Small intestine (tissue), 7 donors: Measurements from ENCODE around the gene EXOC3L2. TPM values are rescaled to one million over a fixed set of nuclear protein-coding genes. Genes with fewer than 3 reads are reported as not detected.

Source experiments
- DNase-seq, 2 donors: peaks; one replicate each; pipeline versions ENCODE4 v3.0.0 to v3.0.0-alpha.2; 2013
- FAIRE-seq: peaks from 2 replicates; lab custom pipeline; 2012; peaks lifted over from hg19 to GRCh38; lab: Jason Lieb, UNC
- H3K27ac ChIP-seq, 3 donors: one replicate each; pipeline ENCODE4 v1.5.1; 2013; ENCODE audit warnings: low read length in 2 of 3, mild to moderate bottlenecking in 2 of 3, control low read depth in 1 of 3, inconsistent platforms in 1 of 3, low read depth in 1 of 3, moderate library complexity in 1 of 3
- H3K27me3 ChIP-seq, 3 donors: one replicate each; pipeline ENCODE4 v1.6.1; 2013; ENCODE audit warnings: low read length in 3 of 3, inconsistent platforms in 1 of 3; ENCODE audit not compliant: control insufficient read depth in 3 of 3, insufficient read depth in 3 of 3
- H3K36me3 ChIP-seq, 3 donors: one replicate each; pipeline ENCODE4 v1.6.1; 2013; ENCODE audit warnings: low read length in 3 of 3, inconsistent platforms in 1 of 3, low read depth in 1 of 3, mild to moderate bottlenecking in 1 of 3, moderate library complexity in 1 of 3; ENCODE audit not compliant: control insufficient read depth in 3 of 3, insufficient read depth in 2 of 3
- H3K4me1 ChIP-seq, 3 donors: one replicate each; pipeline ENCODE4 v1.6.1; 2013; ENCODE audit warnings: low read length in 2 of 3, inconsistent platforms in 1 of 3, low read depth in 1 of 3, mild to moderate bottlenecking in 1 of 3, moderate library complexity in 1 of 3; ENCODE audit not compliant: control insufficient read depth in 3 of 3, insufficient read depth in 2 of 3
- H3K4me3 ChIP-seq, 3 donors: one replicate each; pipeline ENCODE4 v1.5.1; 2013; ENCODE audit warnings: low read length in 3 of 3, control low read depth in 1 of 3, inconsistent platforms in 1 of 3, low read depth in 1 of 3, mild to moderate bottlenecking in 1 of 3, moderate library complexity in 1 of 3
- H3K9me3 ChIP-seq, 2 donors: one replicate each; pipeline ENCODE4 v1.6.1; 2013; ENCODE audit warnings: low read depth in 1 of 2, low read length in 1 of 2; ENCODE audit not compliant: control insufficient read depth in 2 of 2, insufficient read depth in 1 of 2
- WGBS, 3 donors: extraction: QIAGEN DNeasy Blood & Tissue Kit; methylation state at CpG; one replicate each; pipeline ENCODE4 v1.1.7; 2013; 5-methylcytosine and 5-hydroxymethylcytosine counted together
- polyA plus RNA-seq, 4 donors: library from polyadenylated mRNA; stranded (reverse) in 3 of 4; unstranded in 1 of 4; fragments of 200-250 nt in 3 of 4; fragments of 120-200 nt in 1 of 4; gene quantifications; one replicate each; pipeline versions ENCODE4 v1.2.1 to v1.2.3, GENCODE V29; 2013
- donor health status: healthy with polysubstance abuse.
- donor health status: control.
- donor health status: control.
- donor health status: Bipolar disorder and iron deficiency.
- donor health status: healthy.

EXOC3L2 gene
- polyA plus RNA-seq, 4 donors, result 0.22 to 2.7 (median 2.1) TPM

DNA sequence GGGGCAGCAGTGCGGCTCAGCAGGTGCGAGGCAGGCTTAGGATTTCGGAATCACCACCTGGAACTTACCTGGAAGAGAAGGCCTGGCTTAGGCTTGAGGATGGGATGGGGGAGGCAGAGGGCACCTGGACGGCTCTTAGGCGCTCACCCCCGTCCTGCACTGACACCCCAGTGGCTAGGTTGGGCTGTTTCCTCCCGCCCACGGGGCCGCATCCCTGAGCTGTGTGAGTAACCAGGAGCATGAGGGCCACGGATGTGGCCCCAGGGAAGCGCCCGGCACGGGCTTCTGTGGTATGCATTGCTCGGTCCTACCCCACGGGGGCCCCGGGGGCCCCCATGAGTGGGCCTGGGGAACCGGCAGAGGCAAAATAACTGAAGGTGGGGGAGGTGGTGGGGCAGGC, 82.1 kb downstream of the EXOC3L2 start:
- DNase-seq (no peak), FAIRE-seq (no peak)
- peaks cover 0 to 15% (median 2%) of the 10 kb centered on the region in 3 donors for H3K27me3 ChIP-seq
- H3K36me3 ChIP-seq, result peaks cover 0 to 4% (median 0%) of the 10 kb centered on the region in 3 donors
- H3K27ac ChIP-seq, result no peak overlapping the region
- 84 to 88% (median 85%) methylated on average over 15 to 17 of the region's 17 CpGs for WGBS, 3 donors
- H3K9me3 ChIP-seq, result no peaks in the 10 kb centered on the region
- H3K4me3 ChIP-seq, result no peak overlapping the region
- H3K4me1 ChIP-seq, result peaks cover 0 to 11% (median 0%) of the 10 kb centered on the region in 3 donors

DNA sequence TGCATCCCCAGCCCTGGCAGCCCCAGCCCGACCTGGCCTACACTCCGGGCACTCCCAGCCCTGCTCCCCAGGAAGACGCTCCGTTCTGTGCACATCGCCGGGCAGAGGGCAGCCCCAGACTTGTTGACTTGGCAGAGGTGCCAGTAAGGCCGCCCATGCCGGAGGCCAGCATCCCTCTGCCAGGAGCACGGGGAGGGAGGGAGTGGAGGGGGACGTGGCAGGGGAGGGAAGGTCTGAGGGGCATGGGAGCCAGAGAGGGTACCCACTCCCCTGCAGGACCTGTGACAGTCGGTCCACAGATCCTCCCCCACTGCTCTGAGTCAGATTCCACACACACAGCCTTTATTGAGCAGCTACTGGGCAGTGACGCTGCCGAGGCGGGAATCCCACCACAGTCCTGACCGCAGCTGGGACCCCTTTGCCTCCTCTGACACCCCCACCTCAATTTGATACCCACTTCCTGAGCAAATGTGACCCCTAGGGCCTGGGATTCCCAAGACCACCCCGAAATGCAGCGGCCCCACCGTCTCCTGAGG, 82.5 kb downstream of the EXOC3L2 start:
- no peaks in the 10 kb centered on the region for H3K9me3 ChIP-seq
- H3K27ac ChIP-seq, result no peak overlapping the region
- WGBS, 3 donors, result 52 to 82% (median 72%) methylated on average over 16 to 18 of the region's 18 CpGs
- H3K27me3 ChIP-seq, result peaks cover 0 to 18% (median 2%) of the 10 kb centered on the region in 3 donors
- FAIRE-seq (no peak), DNase-seq (no peak)
- no peak overlapping the region for H3K4me3 ChIP-seq
- peaks cover 0 to 4% (median 0%) of the 10 kb centered on the region in 3 donors for H3K36me3 ChIP-seq
- peaks cover 0 to 11% (median 0%) of the 10 kb centered on the region in 3 donors for H3K4me1 ChIP-seq

Other genes with a start within 250 kb of the EXOC3L2 start
- gene RELB, start 243.9 kb downstream of the EXOC3L2 start, polyA plus RNA-seq, result 10 to 100 TPM; 10.5 to 41.3 (median 17.6) TPM
- 100 to 1,000 TPM in 1 of 4 donors, 10 to 100 TPM in 3; 55.3 to 117 (median 80.4) TPM for gene CLASRP, start 206.4 kb downstream of the EXOC3L2 start, polyA plus RNA-seq
- 10 to 100 TPM in 1 of 4 donors, 1 to 10 TPM in 3; 4.7 to 10.3 (median 7.6) TPM for gene ZNF296, start 168.9 kb downstream of the EXOC3L2 start, polyA plus RNA-seq
- gene GEMIN7, start 166.1 kb downstream of the EXOC3L2 start, polyA plus RNA-seq, result 10 to 100 TPM; 25.3 to 49.7 (median 35.4) TPM
- 10 to 100 TPM; 19.5 to 47.0 (median 31.6) TPM for gene PPP1R37, start 152.2 kb downstream of the EXOC3L2 start, polyA plus RNA-seq
- under 1 TPM in 2 of 4 donors, not detected in 2; 0.09 to 0.13 TPM for gene NKPD1, start 84.4 kb downstream of the EXOC3L2 start, polyA plus RNA-seq
- gene TRAPPC6A, start 67.2 kb downstream of the EXOC3L2 start, polyA plus RNA-seq, result 10 to 100 TPM; 38.4 to 67.6 (median 41.7) TPM
- 10 to 100 TPM in 1 of 4 donors, 1 to 10 TPM in 3; 3.6 to 12.8 (median 6.4) TPM for gene BLOC1S3, start 66.6 kb downstream of the EXOC3L2 start, polyA plus RNA-seq
- 10 to 100 TPM in 1 of 4 donors, 1 to 10 TPM in 3; 5.1 to 14.2 (median 7.7) TPM for gene MARK4, start 5.9 kb upstream of the EXOC3L2 start, polyA plus RNA-seq
- gene CKM, start 77.5 kb upstream of the EXOC3L2 start, polyA plus RNA-seq, result 10 to 100 TPM in 2 of 4 donors, 1 to 10 TPM in 1, under 1 TPM in 1; 0.09 to 30.5 (median 14.4) TPM
- gene KLC3, start 95.3 kb upstream of the EXOC3L2 start, polyA plus RNA-seq, result under 1 TPM in 1 of 4 donors, not detected in 3; 0.06 TPM
- 10 to 100 TPM in 2 of 4 donors, 1 to 10 TPM in 2; 3.4 to 20.3 (median 7.9) TPM for gene ERCC2, start 125.2 kb upstream of the EXOC3L2 start, polyA plus RNA-seq
- gene PPP1R13L, start 159.7 kb upstream of the EXOC3L2 start, polyA plus RNA-seq, result 10 to 100 TPM; 12.7 to 30.5 (median 21.3) TPM
- gene POLR1G, start 161.2 kb upstream of the EXOC3L2 start, polyA plus RNA-seq, result 1 to 10 TPM in 2 of 4 donors, under 1 TPM in 2; 0.27 to 4.1 (median 1.9) TPM
- gene ERCC1, start 178.5 kb upstream of the EXOC3L2 start, polyA plus RNA-seq, result 10 to 100 TPM; 30.3 to 55.0 (median 37.5) TPM
- 10 to 100 TPM in 2 of 4 donors, 1 to 10 TPM in 1, under 1 TPM in 1; 0.89 to 82.1 (median 10.6) TPM for gene FOSB, start 222.6 kb upstream of the EXOC3L2 start, polyA plus RNA-seq